Posterior cingulate gyrus (tissue), 11 donors: Measurements from ENCODE around the gene CACNG7.
A peak's percentile ranks its signal among the peaks of the same experiment; 100 is the strongest.

Experiments used
- DNase-seq, 10 donors: peaks; one replicate each; pipeline versions ENCODE4 v3.0.0 to v3.0.0-alpha.2; 2020 to 2021; ENCODE audit warnings: mixed read lengths in 3 of 10
- intact Hi-C: fragments of 100-400 bp; cut with DNase I; formaldehyde crosslinking; loops from one replicate; pipeline ENCODE4 v1.15.1; 2023

Gene CACNG7

GRCh38 chr19:53903055-53903680 is 5.9 kb upstream of the CACNG7 start:
- intact Hi-C loops = no loop called here
- peak in 2 of 10 donors; percentile 14 to 16 for DNase-seq

- peak in 1 of 10 donors; percentile 11 for DNase-seq
- intact Hi-C loops = no loop called here
Measured at GRCh38 chr19:53904909-53905308, 4.2 kb upstream of the CACNG7 start.

GRCh38 chr19:53905787-53906186 is 3.3 kb upstream of the CACNG7 start:
- intact Hi-C loops = loop anchor here (1.0 kb wide), 1 partner anchor 119 kb away; no protein-coding TSS in a partner anchor

GRCh38 chr19:53906211-53907192 is 2.6 kb upstream of the CACNG7 start:
- peak; percentile 60 to 95 (median 79) for DNase-seq
- intact Hi-C loops = loop anchor here (1.0 kb wide), 1 partner anchor 118 kb away; no protein-coding TSS in a partner anchor

More at GRCh38 chr19:53905787-53906186, 3.3 kb upstream of the CACNG7 start:
- DNase-seq = no peak

- DNase-seq = peak in 4 of 10 donors; percentile 23 to 87 (median 82)
- intact Hi-C loops = no loop called here
Measured at GRCh38 chr19:53907193-53907581, 1.9 kb upstream of the CACNG7 start.

GRCh38 chr19:53907690-53908089 is 1.4 kb upstream of the CACNG7 start:
- peak in 2 of 10 donors; percentile 6 to 83 for DNase-seq
- intact Hi-C loops = loop anchor here (1.0 kb wide), 1 partner anchor 70 kb away; no protein-coding TSS in a partner anchor

- intact Hi-C loops = loop anchor here (1.0 kb wide), 1 partner anchor 69 kb away; no protein-coding TSS in a partner anchor
- DNase-seq = peak; percentile 80 to 99 (median 92)
Measured at GRCh38 chr19:53908106-53908934, 758 bp upstream of the CACNG7 start.

- intact Hi-C loops = no loop called here
- peak in 3 of 10 donors; percentile 8 to 75 (median 69) for DNase-seq
Measured at GRCh38 chr19:53909471-53910169, 542 bp downstream of the CACNG7 start.

- intact Hi-C loops = no loop called here
- DNase-seq = peak in 2 of 10 donors; percentile 55 to 80
Measured at GRCh38 chr19:53910170-53910518, 1.1 kb downstream of the CACNG7 start.

- intact Hi-C loops = no loop called here
- DNase-seq = peak in 2 of 10 donors; percentile 73 to 88
Measured at GRCh38 chr19:53912653-53913052, 3.6 kb downstream of the CACNG7 start.

- DNase-seq = peak in 2 of 10 donors; percentile 21 to 27
- intact Hi-C loops = no loop called here
Measured at GRCh38 chr19:53915000-53915399, 5.9 kb downstream of the CACNG7 start.

GRCh38 chr19:53916004-53916403 is 6.9 kb downstream of the CACNG7 start:
- intact Hi-C loops = no loop called here
- no peak for DNase-seq

- peak in 2 of 10 donors; percentile 9 to 33 for DNase-seq
- intact Hi-C loops = no loop called here
Measured at GRCh38 chr19:53917356-53917755, 8.3 kb downstream of the CACNG7 start.

GRCh38 chr19:53927739-53928138 is 18.7 kb downstream of the CACNG7 start:
- intact Hi-C loops = no loop called here
- peak in 2 of 10 donors; percentile 11 to 18 for DNase-seq

GRCh38 chr19:53936029-53936428 is 27.0 kb downstream of the CACNG7 start:
- intact Hi-C loops = no loop called here
- peak in 1 of 10 donors; percentile 18 for DNase-seq

GRCh38 chr19:53942001-53942786 is 33.1 kb downstream of the CACNG7 start:
- intact Hi-C loops = no loop called here
- peak in 2 of 10 donors; percentile 77 to 85 for DNase-seq

GRCh38 chr19:53944416-53944815 is 35.3 kb downstream of the CACNG7 start:
- DNase-seq = no peak
- intact Hi-C loops = no loop called here

GRCh38 chr19:53944933-53945332 is 35.9 kb downstream of the CACNG7 start:
- peak in 1 of 10 donors; percentile 12 for DNase-seq
- intact Hi-C loops = no loop called here

GRCh38 chr19:53945441-53945840 is 36.4 kb downstream of the CACNG7 start:
- intact Hi-C loops = no loop called here
- peak in 8 of 10 donors; percentile 41 to 91 (median 56) for DNase-seq
